ENCODE data around the gene CHST4. TPM values are rescaled to one million over a fixed set of nuclear protein-coding genes. Genes with fewer than 3 reads are reported as not detected.

The CHST4 gene
- total and polyA plus RNA-seq, 9 of the 15 experiments (the other 6 are each of a cell fraction or from before 2014, with no cell fraction given), result 0.07 TPM; not detected in 8

DNA sequence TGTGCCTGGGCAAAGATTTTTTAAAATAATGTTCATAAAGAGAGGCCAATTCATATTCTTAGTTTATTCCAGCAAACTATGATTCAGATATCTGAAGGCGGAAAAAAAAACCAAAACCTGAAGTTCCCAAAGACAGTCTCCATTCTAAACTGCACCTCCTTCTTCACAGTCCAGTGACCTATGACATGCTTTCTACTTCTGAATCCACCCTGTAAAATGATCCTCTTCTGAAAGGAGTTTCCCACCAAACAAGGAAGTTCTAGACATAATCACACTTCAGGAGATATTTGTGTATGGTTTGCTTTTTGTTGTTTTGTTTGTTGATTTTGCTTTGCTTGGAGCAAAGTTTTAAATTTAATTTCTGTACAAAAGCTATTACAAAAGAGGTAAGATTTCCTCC lies 12.9 kb upstream of the CHST4 start:
- intact Hi-C loops (cut with micrococcal nuclease), result no loop called here
- H4K20me1 ChIP-seq (replicated peaks; ENCODE audit: control insufficient read depth, insufficient read depth, low read length), result no peaks in the 10 kb centered on the region
- FAIRE-seq (no peak), ATAC-seq (no peak), DNase-seq (ENCODE audit: extremely low read depth in 1 of 4, low spot score in 3 of 4) (no peak)
- H3K9me3 ChIP-seq (replicated peaks; ENCODE audit: control insufficient read depth, insufficient read depth, low read depth, low read length), result no peaks in the 10 kb centered on the region
- POLR2A ChIA-PET, result no interaction called here
- no CpG with 5 or more reads among the region's 1 CpG for WGBS (ENCODE audit: insufficient coverage, low coverage, missing lambda C conversion rate)
- no peak overlapping the region for H3K4me3 ChIP-seq
- H2AFZ ChIP-seq (ENCODE audit: low read depth, low read length), result no peak overlapping the region
- peaks cover 0 to 6% of the 10 kb centered on the region in 2 experiments; a peak in 2 of 5 replicates for H3K4me1 ChIP-seq (replicated peaks in 1 of 2; ENCODE audit: control insufficient read depth in 2 of 2, insufficient read depth in 2 of 2, low read length in 2 of 2)
- peaks cover 18 to 25% of the 10 kb centered on the region in 2 experiments for H3K27me3 ChIP-seq (ENCODE audit: control insufficient read depth in 2 of 2, insufficient read depth in 2 of 2, low read length in 2 of 2)
- no peaks in the 10 kb centered on the region for H3K36me3 ChIP-seq (ENCODE audit: control insufficient read depth, insufficient read depth, low read length)
- BruUV-seq (replicated peaks), result no TSS peak
- no peaks in the 10 kb centered on the region for H3K9me1 ChIP-seq (ENCODE audit: control insufficient read depth, insufficient read depth, low read length)
- CTCF ChIA-PET (ENCODE audit: low intra/inter-chr PET ratio), result no interaction called here
- H3K4me2 ChIP-seq (ENCODE audit: insufficient read depth, low read length), result no peak overlapping the region
- H3K9ac ChIP-seq (ENCODE audit: insufficient read depth in 1 of 2, low read depth in 2 of 2, low read length in 2 of 2), result no peak overlapping the region
- no peaks in the 10 kb centered on the region for H3K79me2 ChIP-seq (ENCODE audit: control insufficient read depth, insufficient read depth, low read length)
- no peak overlapping the region for H3K27ac ChIP-seq (ENCODE audit: extremely low read depth, low read depth, low read length)
- in situ Hi-C loops (cut with MboI), result no loop called here
- TF ChIP-seq MLLT1 (IDR thresholded peaks at IDR 0.05) (no peak), ZC3H8 (IDR thresholded peaks at IDR 0.05) (no peak), ZNF212 (CRISPR knock-in tag; IDR thresholded peaks at IDR 0.05) (no peak), ZNF408 (CRISPR knock-in tag; IDR thresholded peaks at IDR 0.05; ENCODE audit: low read depth) (no peak), ATF7 (IDR thresholded peaks at IDR 0.05) (no peak), ZC3H11A (IDR thresholded peaks at IDR 0.05; ENCODE audit: low read depth, low read length) (no peak), NCOA1 (IDR thresholded peaks at IDR 0.05; ENCODE audit: low read depth) (no peak), ZNF592 (IDR thresholded peaks at IDR 0.05) (no peak), SMC3 (conservative IDR thresholded peaks at IDR 0.05; ENCODE audit: insufficient read depth, low read depth, low read length) (no peak), ZBTB8A (IDR thresholded peaks at IDR 0.05; ENCODE audit: partially characterized antibody) (no peak), AFF1 (IDR thresholded peaks at IDR 0.05; ENCODE audit: low read depth in 1 of 2, partially characterized antibody in 2 of 2) (no peak), THRB (CRISPR knock-in tag; conservative IDR thresholded peaks at IDR 0.05) (no peak), MCM5 (IDR thresholded peaks at IDR 0.05; ENCODE audit: low read depth) (no peak)

Measured in K562 (cell line).